Colonic mucosa (tissue), 4 donors: Measurements from ENCODE around the gene KCTD4. TPM values are rescaled to one million over a fixed set of nuclear protein-coding genes. Genes with fewer than 3 reads are reported as not detected.
"Not testable (repeated sequence)": the region's sequence is repeated elsewhere in the genome, so short reads cannot be mapped to it uniquely, and the experiment has no call there.

ENCODE experiments used
- DNase-seq: peaks from one replicate; pipeline ENCODE4 v3.0.0-alpha.2; 2020
- H3K27ac ChIP-seq: fragments of 200-600 bp; one replicate; pipeline ENCODE4 v1.8.0; 2021
- H3K27me3 ChIP-seq: fragments of 200-600 bp; one replicate; pipeline ENCODE4 v1.8.0; 2021
- H3K36me3 ChIP-seq: fragments of 200-600 bp; one replicate; pipeline ENCODE4 v1.8.0; 2021
- H3K4me1 ChIP-seq: fragments of 200-600 bp; one replicate; pipeline ENCODE4 v1.8.0; 2021; ENCODE audit warnings: mild to moderate bottlenecking
- H3K4me3 ChIP-seq: fragments of 200-600 bp; one replicate; pipeline ENCODE4 v1.8.0; 2021
- H3K9ac ChIP-seq, 2 donors: one replicate each; pipeline ENCODE4 v1.7.0; 2013; ENCODE audit warnings: control low read depth in 2 of 2, low read depth in 2 of 2, low read length in 2 of 2
- H3K9me3 ChIP-seq: fragments of 200-600 bp; one replicate; pipeline ENCODE4 v1.8.0; 2021
- CTCF ChIP-seq: fragments of 200-600 bp; IDR thresholded peaks from one replicate; pipeline ENCODE4 v1.8.0; 2022; ENCODE audit warnings: antibody characterized with exemption, mild to moderate bottlenecking
- intact Hi-C: fragments of 100-400 bp; cut with DNase I; formaldehyde crosslinking; loops from one replicate; pipeline ENCODE4 v1.14.1; 2022
- total RNA-seq, 2 donors: library from RNA; stranded (reverse); fragmentation: NEBNext Ultra II Directional in 1 of 2; extraction: Animal tissue kit (Norgen Biotek cat#: 25700) in 1 of 2; gene quantifications; one replicate each; pipeline ENCODE4 v1.2.1, GENCODE V29; 2021
- donor health status: healthy.
- donor health status: DM: no; HTN: no; CAD: no.
- donor health status: DM: no; HTN: no; CAD: no.

The KCTD4 gene
- under 1 TPM; 0.58 to 0.84 TPM for total RNA-seq

DNA sequence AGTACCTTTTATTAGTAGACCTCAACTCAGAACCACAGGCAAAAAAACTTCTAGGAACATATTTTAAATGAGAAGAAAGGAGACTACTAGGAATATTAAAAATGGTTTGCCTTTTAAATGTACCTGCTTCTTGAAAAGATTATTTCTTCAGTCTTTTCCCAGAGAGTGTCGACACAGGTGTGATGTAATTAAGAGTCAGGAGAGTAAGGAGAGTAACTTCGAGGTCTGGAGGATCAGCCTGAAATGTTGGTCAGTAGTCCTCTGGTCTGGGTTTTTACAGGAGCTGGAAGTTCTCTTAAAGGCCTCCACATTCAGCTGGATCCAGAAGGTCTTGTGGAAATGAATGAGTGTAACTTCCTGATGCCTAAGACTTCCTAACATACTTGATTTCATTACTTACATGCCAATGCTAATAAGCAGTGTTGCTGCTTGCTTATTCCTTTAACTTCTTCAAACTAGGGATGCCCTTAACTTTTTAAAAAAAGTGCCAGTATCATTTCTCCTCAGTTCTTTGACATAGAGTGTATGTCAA, at the start of gene KCTD4:
Gene KCTD4 (minus strand): TSS at position 345 of the 532 bp plus-strand sequence. CDS start 6,478 bp downstream, outside the sequence.
- no peak within 1 kb of the TSS for H3K27ac ChIP-seq
- no peak within 1 kb of the TSS for H3K4me3 ChIP-seq
- TF ChIP-seq CTCF = no peak
- no peaks in the 10 kb centered on the region for H3K9me3 ChIP-seq
- H3K4me1 ChIP-seq = no peaks in the 10 kb centered on the region
- DNase-seq = no peak
- H3K27me3 ChIP-seq = no peaks in the 10 kb centered on the region
- no peak within 1 kb of the TSS for H3K9ac ChIP-seq
- intact Hi-C loops = no loop called here
- no peaks in the 10 kb centered on the region for H3K36me3 ChIP-seq

GRCh38 chr13:45249662-45250061, 48.8 kb upstream of the KCTD4 start:
- Histone ChIP-seq H3K27ac (no peak overlapping the region), H3K36me3 (no peaks in the 10 kb centered on the region), H3K4me1 (no peaks in the 10 kb centered on the region), H3K9me3 (no peaks in the 10 kb centered on the region), H3K9ac (no peak overlapping the region), H3K4me3 (no peak overlapping the region), H3K27me3 (no peaks in the 10 kb centered on the region)
- TF ChIP-seq CTCF = no peak
- intact Hi-C loops = no loop called here
- DNase-seq = no peak

GRCh38 chr13:45244736-45245135, 43.9 kb upstream of the KCTD4 start:
- H3K27ac ChIP-seq, DNase-seq, H3K4me3 ChIP-seq, H3K9ac ChIP-seq, H3K9me3 ChIP-seq, H3K27me3 ChIP-seq, H3K4me1 ChIP-seq, intact Hi-C loops, H3K36me3 ChIP-seq: not testable (repeated sequence)

DNA sequence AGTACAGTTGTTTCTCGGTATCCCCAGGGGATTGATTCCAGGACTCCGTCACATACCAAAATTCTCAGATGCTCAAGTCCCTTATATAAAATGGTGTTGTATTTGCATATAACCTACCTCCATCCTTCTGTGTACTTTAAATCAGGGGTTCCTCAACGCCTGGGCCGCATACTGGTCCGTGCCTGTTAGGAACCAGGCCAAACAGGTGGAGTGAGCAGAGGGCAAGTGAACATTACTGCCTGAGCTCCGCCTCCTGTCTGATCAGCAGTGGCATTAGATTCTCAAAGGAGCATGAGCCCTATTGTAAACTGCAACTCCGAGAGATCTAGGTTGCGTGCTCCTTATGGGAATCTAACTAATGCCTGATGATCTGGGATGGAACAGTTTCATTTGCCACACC, 42.2 kb upstream of the KCTD4 start:
- Histone ChIP-seq H3K36me3 (no peaks in the 10 kb centered on the region), H3K27ac (peak overlapping the region; percentile 58), H3K4me3 (no peak overlapping the region), H3K9me3 (no peaks in the 10 kb centered on the region), H3K27me3 (no peaks in the 10 kb centered on the region), H3K4me1 (peaks cover 7% of the 10 kb centered on the region), H3K9ac (peak overlapping the region in 1 of 2 donors; percentile 51)
- DNase-seq = peak; percentile 89
- intact Hi-C loops = no loop called here
- TF ChIP-seq CTCF = no peak

GRCh38 chr13:45242524-45242923, 41.7 kb upstream of the KCTD4 start:
- H3K4me3 ChIP-seq = no peak overlapping the region
- intact Hi-C loops = no loop called here
- H3K9me3 ChIP-seq = no peaks in the 10 kb centered on the region
- no peaks in the 10 kb centered on the region for H3K36me3 ChIP-seq
- no peaks in the 10 kb centered on the region for H3K27me3 ChIP-seq
- TF ChIP-seq CTCF = no peak
- DNase-seq = no peak
- H3K27ac ChIP-seq = peak overlapping the region; percentile 58
- H3K9ac ChIP-seq = peak overlapping the region in 1 of 2 donors; percentile 34
- peaks cover 7% of the 10 kb centered on the region for H3K4me1 ChIP-seq

DNA sequence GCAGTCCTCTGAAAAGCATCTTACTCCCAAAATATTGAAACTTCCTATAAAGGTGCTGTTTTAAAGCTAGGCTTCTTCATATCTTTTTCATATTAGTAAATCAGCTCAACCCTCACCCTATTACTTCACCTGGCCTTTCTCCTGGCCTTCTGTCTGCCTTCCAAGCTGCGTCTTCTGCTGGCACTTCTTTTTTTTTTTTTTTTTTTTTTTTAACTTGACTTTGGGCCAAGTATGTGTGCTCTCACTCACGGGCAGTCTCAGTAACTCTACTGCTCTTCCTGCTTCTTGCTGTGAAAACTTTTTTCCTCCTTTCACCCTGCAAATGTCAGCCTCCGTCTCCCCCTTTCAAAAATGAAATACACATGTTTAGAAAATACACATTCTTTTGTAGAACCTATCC, 41.2 kb upstream of the KCTD4 start:
- intact Hi-C loops = no loop called here
- Histone ChIP-seq H3K4me3 (no peak overlapping the region), H3K9ac (peak overlapping the region in 1 of 2 donors; percentile 34), H3K36me3 (no peaks in the 10 kb centered on the region), H3K9me3 (no peaks in the 10 kb centered on the region), H3K27ac (peak overlapping the region; percentile 58), H3K27me3 (no peaks in the 10 kb centered on the region), H3K4me1 (peaks cover 7% of the 10 kb centered on the region)
- DNase-seq = no peak
- TF ChIP-seq CTCF = no peak
